ENCODE measurements around the gene CIAO3.

Gene CIAO3

GRCh38 chr16:723695-724094, 17.1 kb downstream of the CIAO3 start:
- Histone ChIP-seq H3K9me3 (ENCODE audit: control insufficient read depth, insufficient read depth, low read depth, low read length) (no peaks in the 10 kb centered on the region), H3K4me3 (ENCODE audit: low read depth, low read length) (no peak overlapping the region), H3K36me3 (ENCODE audit: control insufficient read depth in 2 of 2, insufficient read depth in 1 of 2, low read length in 2 of 2) (peaks cover 0 to 5% of the 10 kb centered on the region in 2 experiments; a peak in 1 of 3 replicates), H3K27ac (ENCODE audit: extremely low read depth, low read depth, low read length) (no peak overlapping the region), H3K4me1 (ENCODE audit: control insufficient read depth, insufficient read depth, low read length) (peaks cover 11% of the 10 kb centered on the region)
- ChIA-PET POLR2A (interaction anchor here (1.0 to 2.1 kb wide), 4 partner anchors 7 to 77 kb away, joined by 3 to 8 read pairs (median 4); partner anchors contain the start of gene GNG13), CTCF (interaction anchor here (0.6 to 4.8 kb wide), 2 partner anchors 10 to 19 kb away, joined by 3 to 38 read pairs; partner anchors contain the start of gene METRN)
- TF ChIP-seq ZNF580 (tag by site-specific recombination; IDR thresholded peaks at IDR 0.05): no peak
- no peak for TF ChIP-seq ZBTB8A (tag by site-specific recombination; IDR thresholded peaks at IDR 0.05)

- peaks cover 0 to 5% of the 10 kb centered on the region in 2 experiments; a peak in 1 of 3 replicates for H3K36me3 ChIP-seq (ENCODE audit: control insufficient read depth in 2 of 2, insufficient read depth in 1 of 2, low read length in 2 of 2)
- H3K27ac ChIP-seq (ENCODE audit: extremely low read depth, low read depth, low read length): no peak overlapping the region
- H3K9me3 ChIP-seq (ENCODE audit: control insufficient read depth, insufficient read depth, low read depth, low read length): no peaks in the 10 kb centered on the region
- H3K4me1 ChIP-seq (ENCODE audit: control insufficient read depth, insufficient read depth, low read length): peaks cover 11% of the 10 kb centered on the region
- no peak overlapping the region for H3K4me3 ChIP-seq (ENCODE audit: low read depth, low read length)
- no peak for TF ChIP-seq ZNF350 (tag by site-specific recombination; IDR thresholded peaks at IDR 0.05)
- peak; percentile 22; the same call in 1 of the 2 replicates for TF ChIP-seq GLIS1 (tag by site-specific recombination; IDR thresholded peaks at IDR 0.05)
- peak; percentile 4; the same call in 1 of the 2 replicates for TF ChIP-seq HIC1 (tag by site-specific recombination; IDR thresholded peaks at IDR 0.05)
- TF ChIP-seq PATZ1 (tag by site-specific recombination; IDR thresholded peaks at IDR 0.05): peak; percentile 52; the same call in 1 of the 2 replicates
- TF ChIP-seq ZNF133 (tag by site-specific recombination; IDR thresholded peaks at IDR 0.05): no peak
- CTCF ChIA-PET: interaction anchor here (1.1 to 4.8 kb wide), 2 partner anchors 10 to 18 kb away, joined by 4 to 38 read pairs; partner anchors contain the start of genes CIAO3 and METRN
- POLR2A ChIA-PET: interaction anchor here (0.6 to 2.5 kb wide), 4 partner anchors 17 to 78 kb away, joined by 3 to 13 read pairs (median 5); partner anchors contain the start of genes CIAO3 and GNG13
These were observed 17.8 kb downstream of the CIAO3 start for GRCh38 chr16:722835-723633.

GRCh38 chr16:721765-722540, 18.8 kb downstream of the CIAO3 start:
- Histone ChIP-seq H3K36me3 (ENCODE audit: control insufficient read depth in 2 of 2, insufficient read depth in 1 of 2, low read length in 2 of 2) (peaks cover 0 to 7% of the 10 kb centered on the region in 2 experiments; a peak in 1 of 3 replicates), H3K4me3 (ENCODE audit: low read depth, low read length) (peak overlapping the region; percentile 28), H3K4me1 (ENCODE audit: control insufficient read depth, insufficient read depth, low read length) (peaks cover 7% of the 10 kb centered on the region), H3K9me3 (ENCODE audit: control insufficient read depth, insufficient read depth, low read depth, low read length) (no peaks in the 10 kb centered on the region), H3K27ac (ENCODE audit: extremely low read depth, low read depth, low read length) (peak overlapping the region; percentile 94)
- POLR2A ChIA-PET: interaction anchor here (0.6 to 2.8 kb wide), 17 partner anchors 8 to 368 kb away, joined by 3 to 25 read pairs (median 6); partner anchors contain the start of genes CHTF18, CIAO3, GNG13 and RHOT2
- CTCF ChIA-PET: interaction anchor here (0.7 to 5.7 kb wide), 6 partner anchors 9 to 335 kb away, joined by 4 to 38 read pairs (median 6); partner anchors contain the start of genes CHTF18, CIAO3, METRN and RPUSD1
- TF ChIP-seq KLF9 (tag by site-specific recombination; IDR thresholded peaks at IDR 0.05; ENCODE audit: low read depth) (no peak), ZNF529 (tag by site-specific recombination; IDR thresholded peaks at IDR 0.05; ENCODE audit: insufficient replicate concordance) (no peak), GLIS2 (tag by site-specific recombination; IDR thresholded peaks at IDR 0.05) (peak; percentile 20; the same call in 1 of the 2 replicates), PATZ1 (tag by site-specific recombination; IDR thresholded peaks at IDR 0.05) (peak; percentile 75), ZNF692 (tag by site-specific recombination; IDR thresholded peaks at IDR 0.05) (peak; percentile 46; the same call in 1 of the 2 replicates), KLF7 (tag by site-specific recombination; IDR thresholded peaks at IDR 0.05; ENCODE audit: borderline replicate concordance) (no peak), SP2 (tag by site-specific recombination; IDR thresholded peaks at IDR 0.05) (peak; percentile 32; the same call in 1 of the 2 replicates), ZEB2 (tag by site-specific recombination; IDR thresholded peaks at IDR 0.05) (0 out of 2 replicates have a peak, but pooled peaks have one; percentile 35), ZNF521 (tag by site-specific recombination; IDR thresholded peaks at IDR 0.05) (no peak), ZNF660 (tag by site-specific recombination; IDR thresholded peaks at IDR 0.05) (no peak), ZNF510 (tag by site-specific recombination; IDR thresholded peaks at IDR 0.05; ENCODE audit: insufficient replicate concordance) (no peak), GLIS1 (tag by site-specific recombination; IDR thresholded peaks at IDR 0.05) (peak; percentile 49; the same call in 1 of the 2 replicates), ZNF341 (tag by site-specific recombination; IDR thresholded peaks at IDR 0.05; ENCODE audit: low read depth) (peak; percentile 49)
